HepG2 (cell line): ENCODE results near the gene NFIL3. TPM values are rescaled to one million over a fixed set of nuclear protein-coding genes. Genes with fewer than 3 reads are reported as not detected.

Experiments used
- ATAC-seq: fragments of 200-7000 bp; cut with Tn5 transposase; 3 replicates; pipeline ENCODE4 v1.9.1; 2020; ENCODE audit warnings: mild to moderate bottlenecking, moderate library complexity
- BruUV-seq: library from RNA; stranded (reverse); fragments of 400-500 nt; replicated peaks from 2 replicates; lab custom pipeline; 2021; lab: Mats Ljungman, UMichigan
- CTCF ChIA-PET: fragments of 300-600 bp; formaldehyde crosslinking; extraction: SDS; loops from one replicate; lab custom pipeline; 2021; ENCODE audit warnings: low total read pairs, inconsistent platforms, low intra/inter-chr PET ratio; lab: Yijun Ruan, JAX
- POLR2A ChIA-PET: fragments of 350-600 bp; sonication (Branson Sonifier 250); formaldehyde crosslinking; loops from one replicate; lab custom pipeline; 2020; ENCODE audit warnings: antibody characterized with exemption, inconsistent platforms; lab: Yijun Ruan, JAX
- DNase-seq: peaks from one replicate; pipeline ENCODE4 v3.0.0-alpha.2; 2015; ENCODE audit warnings: low spot score
- FAIRE-seq: peaks from 3 replicates; lab custom pipeline; 2011; peaks lifted over from hg19 to GRCh38; lab: Jason Lieb, UNC
- H2AFZ ChIP-seq: one replicate; pipeline ENCODE4 v1.6.1; 2011; ENCODE audit warnings: low read length, inconsistent platforms
- H3K27ac ChIP-seq: fragments of 300-600 bp; 3 replicates; pipeline ENCODE4 v1.8.0; 2011; ENCODE audit warnings: mixed run types, mild to moderate bottlenecking, mixed read lengths, low read length, inconsistent platforms; ENCODE audit not compliant: insufficient read depth; ENCODE audit errors: extremely low read length
- H3K27me3 ChIP-seq, 2 experiments: fragments of 200-600 bp in 1 of 2; 2 replicates in 1 of 2; 3 replicates in 1 of 2; pipeline versions ENCODE4 v1.6.0 to v1.8.0; 2011; ENCODE audit warnings: low read length in 2 of 2, mild to moderate bottlenecking in 2 of 2, moderate library complexity in 2 of 2, inconsistent platforms in 1 of 2; ENCODE audit not compliant: insufficient read depth in 2 of 2, control insufficient read depth in 1 of 2
- H3K36me3 ChIP-seq, 2 experiments: fragments of 200-600 bp in 1 of 2; replicated peaks in 1 of 2; 2 replicates in 1 of 2; 3 replicates in 1 of 2; pipeline versions ENCODE4 v1.5.1 to v1.8.0; 2011; ENCODE audit warnings: low read length in 2 of 2, inconsistent platforms in 1 of 2; ENCODE audit not compliant: insufficient read depth in 2 of 2, control insufficient read depth in 1 of 2
- H3K4me1 ChIP-seq: 2 replicates; pipeline ENCODE4 v1.5.1; 2012; ENCODE audit warnings: low read length, inconsistent platforms; ENCODE audit not compliant: insufficient read depth
- H3K4me2 ChIP-seq: 2 replicates; pipeline ENCODE4 v1.6.0; 2011; ENCODE audit warnings: low read depth, low read length, inconsistent platforms
- H3K4me3 ChIP-seq, 3 experiments: fragments of 200-600 bp in 1 of 3; sonication (generic), shearing (Covaris generic) in 1 of 3; replicated peaks in 1 of 3; 2 replicates each; pipeline ENCODE4 v1.5.1; 2011 to 2016; ENCODE audit warnings: low read length in 3 of 3, inconsistent platforms in 2 of 3, low read depth in 2 of 3, mild to moderate bottlenecking in 2 of 3, control low read depth in 1 of 3, mixed read lengths in 1 of 3; ENCODE audit not compliant: insufficient read depth in 1 of 3
- H3K79me2 ChIP-seq: one replicate; pipeline ENCODE4 v1.6.1; 2011; ENCODE audit warnings: low read length, inconsistent platforms; ENCODE audit not compliant: insufficient read depth
- H3K9ac ChIP-seq: 2 replicates; pipeline ENCODE4 v1.6.0; 2011; ENCODE audit warnings: mild to moderate bottlenecking, low read depth, low read length, inconsistent platforms; ENCODE audit not compliant: insufficient read depth
- H3K9me3 ChIP-seq: 2 replicates; pipeline ENCODE4 v1.5.1; 2012; ENCODE audit warnings: mild to moderate bottlenecking, low read length
- H4K20me1 ChIP-seq: 2 replicates; pipeline ENCODE4 v1.6.0; 2011; ENCODE audit warnings: inconsistent platforms, mild to moderate bottlenecking, low read length, moderate library complexity; ENCODE audit not compliant: insufficient read depth
- HDAC1 ChIP-seq: sonication (generic); formaldehyde crosslinking; IDR thresholded peaks from 2 replicates; pipeline ENCODE4 v1.5.1; 2020; ENCODE audit warnings: mild to moderate bottlenecking, missing genetic modification reagents
- IKZF4 ChIP-seq: sonication (generic); formaldehyde crosslinking; IDR thresholded peaks from 2 replicates; pipeline ENCODE4 v1.5.1; 2020; ENCODE audit warnings: borderline replicate concordance, mild to moderate bottlenecking, low read depth, missing genetic modification reagents; ENCODE audit errors: not compliant biosample characterization
- KDM5A ChIP-seq: fragments of 200-600 bp; sonication (generic); IDR thresholded peaks from 2 replicates; pipeline ENCODE4 v1.7.0; 2018; ENCODE audit warnings: antibody characterized with exemption, mild to moderate bottlenecking, low read length, borderline replicate concordance
- PCBP2 ChIP-seq: fragments of 200-400 bp; formaldehyde crosslinking; optimal IDR thresholded peaks from 2 replicates; pipeline ENCODE3; 2018; ENCODE audit warnings: low read length, low read depth; ENCODE audit not compliant: poor library complexity, severe bottlenecking
- PTBP1 ChIP-seq: fragments of 200-400 bp; formaldehyde crosslinking; IDR thresholded peaks from 2 replicates; pipeline ENCODE4 v1.6.1; 2018; ENCODE audit warnings: low read length, low read depth; ENCODE audit not compliant: poor library complexity, severe bottlenecking
- SP2 ChIP-seq: sonication (generic); formaldehyde crosslinking; IDR thresholded peaks from 2 replicates; pipeline ENCODE4 v1.5.1; 2020; ENCODE audit warnings: mild to moderate bottlenecking, missing genetic modification reagents
- TEAD2 ChIP-seq: sonication (generic); formaldehyde crosslinking; IDR thresholded peaks from 2 replicates; pipeline ENCODE4 v1.9.0; 2021; ENCODE audit warnings: missing genetic modification reagents
- TGIF2 ChIP-seq: IDR thresholded peaks from 2 replicates; pipeline ENCODE4 v1.6.1; 2016; ENCODE audit warnings: control low read depth, missing compliant biosample characterization
- ZFP36L2 ChIP-seq: sonication (generic); formaldehyde crosslinking; IDR thresholded peaks from 2 replicates; pipeline ENCODE4 v1.4.0; 2020; ENCODE audit warnings: missing genetic modification reagents
- ZNF235 ChIP-seq: sonication (generic); formaldehyde crosslinking; IDR thresholded peaks from 2 replicates; pipeline ENCODE4 v1.8.1; 2023; ENCODE audit warnings: mild to moderate bottlenecking, missing genetic modification reagents, borderline replicate concordance
- ZNF766 ChIP-seq: sonication (generic); formaldehyde crosslinking; IDR thresholded peaks from 2 replicates; pipeline ENCODE4 v1.5.0; 2020; ENCODE audit warnings: missing genetic modification reagents, borderline replicate concordance
- WGBS: methylation state at CpG from one replicate; pipeline ENCODE4 v1.1.6; 2017; ENCODE audit warnings: low lambda C conversion rate; 5-methylcytosine and 5-hydroxymethylcytosine counted together
- in situ Hi-C: cut with HindIII; loops from 2 replicates; pipeline ENCODE4 v1.10.0; 2017; ENCODE audit warnings: low pct_unique_long_range_greater_than_20kb; ENCODE audit not compliant: extremely low pct_ligation_motif_present
- intact Hi-C: fragments of 100-400 bp; cut with micrococcal nuclease; formaldehyde crosslinking; loops from one replicate; pipeline ENCODE4 v1.10.0; 2022; ENCODE audit not compliant: unreplicated experiment
- polyA plus RNA-seq, 8 experiments: library from polyadenylated mRNA; depleted of rRNA in 3 of 8; stranded (reverse) in 7 of 8; unstranded in 1 of 8; fragments of >200 nt; fragmentation: Illumina TruSeq in 4 of 8; extraction: Trizol in 4 of 8; gene quantifications; 2 replicates each; pipeline versions ENCODE4 v1.2.1 to v1.2.3, GENCODE V29; 2011 to 2016; ENCODE audit warnings: low read depth in 4 of 8, missing spikeins in 1 of 8, mixed read lengths in 1 of 8; ENCODE audit not compliant: insufficient read depth in 1 of 8
- total RNA-seq, 5 experiments: library from RNA; depleted of rRNA; stranded (reverse); fragments of >200 nt; fragmentation: Illumina TruSeq; extraction: Trizol; gene quantifications; 2 replicates each; pipeline ENCODE4 v1.2.3, GENCODE V29; 2016; ENCODE audit warnings: low read depth in 1 of 5
- TF ChIP-seq, protein P1 (sequence below): sonication (generic); formaldehyde crosslinking; IDR thresholded peaks from 2 replicates; pipeline ENCODE4 v1.5.0; 2020; ENCODE audit warnings: missing genetic modification reagents
- TF ChIP-seq, protein P2 (sequence below): IDR thresholded peaks from 2 replicates; pipeline ENCODE4 v1.6.1; 2016
- TF ChIP-seq, protein P3 (sequence below): sonication (generic); formaldehyde crosslinking; IDR thresholded peaks from 2 replicates; pipeline ENCODE4 v1.5.0; 2020; ENCODE audit warnings: missing genetic modification reagents, mild to moderate bottlenecking, borderline replicate concordance

The NFIL3 gene
- total and polyA plus RNA-seq, 2 of the 13 experiments (the other 11 are each of a cell fraction or from before 2014, with no cell fraction given) = 46.6 to 54.2 TPM

DNA sequence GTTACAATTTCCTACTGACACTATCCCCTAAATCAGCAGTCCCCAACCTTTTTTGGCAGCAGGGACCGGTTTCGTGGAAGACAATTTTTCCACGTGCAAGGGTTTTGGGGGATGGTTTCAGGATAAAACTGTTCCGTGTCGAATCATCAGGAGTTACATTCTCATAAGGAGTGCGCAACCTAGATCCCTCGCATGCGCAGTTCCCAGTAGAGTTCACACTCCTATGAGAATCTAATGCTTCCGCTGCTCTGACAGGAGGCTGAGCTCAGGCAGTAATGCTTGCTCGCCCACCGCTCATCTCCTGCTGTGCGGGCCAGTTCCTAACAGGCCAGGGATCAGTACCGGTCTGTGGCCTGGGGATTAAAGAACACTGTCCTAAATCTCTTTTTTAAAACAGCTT lies 13.2 kb upstream of the NFIL3 start:
- Histone ChIP-seq H3K36me3 (no peaks in the 10 kb centered on the region), H3K9me3 (no peaks in the 10 kb centered on the region), H3K4me3 (no peak overlapping the region), H4K20me1 (no peaks in the 10 kb centered on the region), H3K27me3 (peaks cover 0 to 3% of the 10 kb centered on the region in 2 experiments; a peak in 1 of 5 replicates), H3K4me1 (peaks cover 4% of the 10 kb centered on the region; the same call in 1 of the 2 replicates), H3K79me2 (no peaks in the 10 kb centered on the region), H2AFZ (no peak overlapping the region), H3K9ac (no peak overlapping the region), H3K27ac (no peak overlapping the region), H3K4me2 (no peak overlapping the region)
- FAIRE-seq (no peak), DNase-seq (no peak), ATAC-seq (no peak)
- no peak for TF ChIP-seq ZNF235 (CRISPR knock-in tag)
- no peak for TF ChIP-seq TEAD2
- no peak for TF ChIP-seq ZFP36L2 (CRISPR knock-in tag)
- in situ Hi-C loops = no loop called here
- POLR2A ChIA-PET = no interaction called here
- WGBS = 59% methylated on average over 12 of the region's 13 CpGs
- BruUV-seq = no TSS peak
- CTCF ChIA-PET = no interaction called here
- intact Hi-C loops = loop anchor here (10.0 kb wide), 1 partner anchor 238 kb away; no protein-coding TSS in a partner anchor

DNA sequence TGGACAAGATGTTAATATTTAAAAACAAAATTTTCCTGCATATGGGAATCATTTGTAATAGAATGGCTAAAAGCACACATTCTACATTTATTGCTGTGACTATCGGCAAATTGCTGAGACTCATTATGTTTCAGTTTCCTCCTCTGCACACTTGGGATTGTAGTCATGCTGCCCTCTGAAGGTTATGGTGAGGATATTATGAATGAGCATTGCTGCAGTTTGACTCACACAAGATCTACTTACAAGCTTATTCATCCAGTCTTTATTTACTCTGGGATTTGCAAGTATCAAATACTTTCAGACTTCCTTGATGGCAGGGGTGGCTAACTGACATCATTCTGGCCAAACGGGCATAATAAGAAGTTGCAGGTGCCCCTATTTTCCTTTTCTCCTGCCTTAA lies 9.5 kb upstream of the NFIL3 start:
- WGBS = 0% methylated on average over 2 of the region's 2 CpGs
- peaks cover 0 to 6% of the 10 kb centered on the region in 2 experiments; a peak in 1 of 5 replicates for H3K27me3 ChIP-seq
- FAIRE-seq (peak; percentile 89), ATAC-seq (peak; percentile 82), DNase-seq (peak; percentile 71)
- intact Hi-C loops (loop anchor here (2.0 to 10.0 kb wide), 2 partner anchors 242 to 518 kb away; no protein-coding TSS in a partner anchor), in situ Hi-C loops (loop anchor here (5.0 kb wide), 1 partner anchor 516 kb away; no protein-coding TSS in a partner anchor)
- BruUV-seq = no TSS peak
- H3K4me2 ChIP-seq = no peak overlapping the region; the same call in 1 of the 2 replicates
- no peak overlapping the region for H3K9ac ChIP-seq
- no peak overlapping the region for H3K4me3 ChIP-seq
- H3K79me2 ChIP-seq = no peaks in the 10 kb centered on the region
- no peaks in the 10 kb centered on the region for H3K36me3 ChIP-seq
- no peak overlapping the region for H2AFZ ChIP-seq
- peaks cover 4% of the 10 kb centered on the region; the same call in 1 of the 2 replicates for H3K4me1 ChIP-seq
- H3K27ac ChIP-seq = no peak overlapping the region
- no peaks in the 10 kb centered on the region for H3K9me3 ChIP-seq
- POLR2A ChIA-PET = interaction anchor here (1.2 kb wide), 1 partner anchor 250 kb away, joined by 3 read pairs; no protein-coding TSS in a partner anchor
- CTCF ChIA-PET = interaction anchor here (1.2 to 1.5 kb wide), 2 partner anchors 396 to 518 kb away, joined by 3 to 4 read pairs; no protein-coding TSS in a partner anchor
- no peaks in the 10 kb centered on the region for H4K20me1 ChIP-seq
- TF ChIP-seq, protein P1, sequence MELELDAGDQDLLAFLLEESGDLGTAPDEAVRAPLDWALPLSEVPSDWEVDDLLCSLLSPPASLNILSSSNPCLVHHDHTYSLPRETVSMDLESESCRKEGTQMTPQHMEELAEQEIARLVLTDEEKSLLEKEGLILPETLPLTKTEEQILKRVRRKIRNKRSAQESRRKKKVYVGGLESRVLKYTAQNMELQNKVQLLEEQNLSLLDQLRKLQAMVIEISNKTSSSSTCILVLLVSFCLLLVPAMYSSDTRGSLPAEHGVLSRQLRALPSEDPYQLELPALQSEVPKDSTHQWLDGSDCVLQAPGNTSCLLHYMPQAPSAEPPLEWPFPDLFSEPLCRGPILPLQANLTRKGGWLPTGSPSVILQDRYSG (CRISPR knock-in tag) = no peak
- TF ChIP-seq IKZF4 (CRISPR knock-in tag) (no peak), ZNF766 (CRISPR knock-in tag) (no peak), KDM5A (no peak), PTBP1 (no peak), PCBP2 (no peak), HDAC1 (0 out of 2 replicates have a peak, but pooled peaks have one; percentile 19), TGIF2 (CRISPR knock-in tag) (no peak), SP2 (CRISPR knock-in tag) (no peak)
- TF ChIP-seq, protein P2, sequence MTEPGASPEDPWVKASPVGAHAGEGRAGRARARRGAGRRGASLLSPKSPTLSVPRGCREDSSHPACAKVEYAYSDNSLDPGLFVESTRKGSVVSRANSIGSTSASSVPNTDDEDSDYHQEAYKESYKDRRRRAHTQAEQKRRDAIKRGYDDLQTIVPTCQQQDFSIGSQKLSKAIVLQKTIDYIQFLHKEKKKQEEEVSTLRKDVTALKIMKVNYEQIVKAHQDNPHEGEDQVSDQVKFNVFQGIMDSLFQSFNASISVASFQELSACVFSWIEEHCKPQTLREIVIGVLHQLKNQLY (CRISPR knock-in tag) = no peak
- TF ChIP-seq, protein P3, sequence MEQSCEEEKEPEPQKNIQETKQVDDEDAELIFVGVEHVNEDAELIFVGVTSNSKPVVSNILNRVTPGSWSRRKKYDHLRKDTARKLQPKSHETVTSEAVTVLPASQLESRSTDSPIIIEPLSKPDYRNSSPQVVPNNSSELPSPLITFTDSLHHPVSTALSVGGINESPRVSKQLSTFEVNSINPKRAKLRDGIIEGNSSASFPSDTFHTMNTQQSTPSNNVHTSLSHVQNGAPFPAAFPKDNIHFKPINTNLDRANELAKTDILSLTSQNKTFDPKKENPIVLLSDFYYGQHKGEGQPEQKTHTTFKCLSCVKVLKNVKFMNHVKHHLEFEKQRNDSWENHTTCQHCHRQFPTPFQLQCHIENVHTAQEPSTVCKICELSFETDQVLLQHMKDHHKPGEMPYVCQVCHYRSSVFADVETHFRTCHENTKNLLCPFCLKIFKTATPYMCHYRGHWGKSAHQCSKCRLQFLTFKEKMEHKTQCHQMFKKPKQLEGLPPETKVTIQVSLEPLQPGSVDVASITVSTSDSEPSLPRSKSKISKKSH (CRISPR knock-in tag) = no peak
